Naive thymus-derived CD4-positive, alpha-beta T cell (primary cell): Measurements from ENCODE around the gene ZNRF3. TPM values are rescaled to one million over a fixed set of nuclear protein-coding genes. Genes with fewer than 3 reads are reported as not detected.
"Not testable (repeated sequence)": the region's sequence is repeated elsewhere in the genome, so short reads cannot be mapped to it uniquely, and the experiment has no call there.

Experiments
- ATAC-seq: fragments of 150-1000 bp; cut with Tn5 transposase; 2 replicates; pipeline ENCODE4 v1.10.0; 2021; ENCODE audit warnings: mild to moderate bottlenecking, moderate library complexity
- CTCF ChIA-PET: fragments of 350-600 bp; sonication (Branson Sonifier 250); formaldehyde crosslinking; loops from one replicate; lab custom pipeline; 2021; ENCODE audit warnings: antibody characterized with exemption; lab: Charles Lee
- POLR2A ChIA-PET: fragments of 350-600 bp; sonication (Branson Sonifier 250); formaldehyde crosslinking; loops from one replicate; lab custom pipeline; 2021; ENCODE audit warnings: antibody characterized with exemption, inconsistent platforms; lab: Charles Lee
- DNase-seq, 9 donors: peaks; one replicate each; pipeline versions ENCODE4 v3.0.0 to v3.0.0-alpha.2; 2020 to 2022; ENCODE audit warnings: mixed read lengths in 1 of 9
- H3K27ac ChIP-seq: one replicate; pipeline ENCODE4 v1.7.0; 2013; ENCODE audit warnings: mild to moderate bottlenecking, low read depth, low read length, moderate library complexity
- H3K27me3 ChIP-seq, 2 donors: one replicate each; pipeline ENCODE4 v1.7.0; 2013; ENCODE audit warnings: low read length in 2 of 2, mild to moderate bottlenecking in 2 of 2, moderate library complexity in 2 of 2; ENCODE audit not compliant: control insufficient read depth in 2 of 2, insufficient read depth in 2 of 2
- H3K36me3 ChIP-seq, 3 experiments: 1 replicate in 2 of 3; 2 replicates in 1 of 3; pipeline ENCODE4 v1.7.0; 2013; ENCODE audit warnings: low read length in 3 of 3, mild to moderate bottlenecking in 3 of 3, moderate library complexity in 1 of 3; ENCODE audit not compliant: insufficient read depth in 3 of 3, control insufficient read depth in 2 of 3
- H3K4me1 ChIP-seq, 2 donors: one replicate each; pipeline ENCODE4 v1.7.0; 2013; ENCODE audit warnings: low read length in 2 of 2, mild to moderate bottlenecking in 2 of 2, moderate library complexity in 1 of 2; ENCODE audit not compliant: control insufficient read depth in 2 of 2, insufficient read depth in 2 of 2
- H3K4me3 ChIP-seq: 2 replicates; pipeline ENCODE4 v1.7.0; 2013; ENCODE audit warnings: mild to moderate bottlenecking, low read length
- H3K9me3 ChIP-seq, 3 experiments: 1 replicate in 2 of 3; 2 replicates in 1 of 3; pipeline ENCODE4 v1.7.0; 2013; ENCODE audit warnings: low read length in 3 of 3; ENCODE audit not compliant: control insufficient read depth in 2 of 3
- H3K27ac Mint-ChIP-seq, 9 donors: one replicate each; pipeline ENCODE4 v1.8.0; 2020 to 2022; ENCODE audit warnings: mixed read lengths in 9 of 9, mild to moderate bottlenecking in 8 of 9, moderate library complexity in 5 of 9, inconsistent platforms in 2 of 9
- H3K27me3 Mint-ChIP-seq, 5 donors: one replicate each; pipeline ENCODE4 v1.8.0; 2021 to 2022; ENCODE audit warnings: mixed read lengths in 5 of 5, mild to moderate bottlenecking in 1 of 5
- H3K36me3 Mint-ChIP-seq, 5 donors: one replicate each; pipeline ENCODE4 v1.8.0; 2020 to 2022; ENCODE audit warnings: mixed read lengths in 5 of 5, mild to moderate bottlenecking in 3 of 5, inconsistent platforms in 1 of 5
- H3K4me1 Mint-ChIP-seq, 7 donors: one replicate each; pipeline ENCODE4 v1.8.0; 2020 to 2022; ENCODE audit warnings: mixed read lengths in 7 of 7, mild to moderate bottlenecking in 3 of 7, inconsistent platforms in 1 of 7
- H3K4me3 Mint-ChIP-seq, 10 donors: one replicate each; pipeline ENCODE4 v1.8.0; 2020 to 2022; ENCODE audit warnings: mild to moderate bottlenecking in 10 of 10, mixed read lengths in 10 of 10, moderate library complexity in 6 of 10, inconsistent platforms in 2 of 10
- H3K9me3 Mint-ChIP-seq, 11 donors: one replicate each; pipeline ENCODE4 v1.8.0; 2020 to 2022; ENCODE audit warnings: mixed read lengths in 11 of 11, mild to moderate bottlenecking in 4 of 11, inconsistent platforms in 1 of 11, moderate library complexity in 1 of 11
- intact Hi-C, 2 donors: fragments of 100-400 bp; cut with micrococcal nuclease; formaldehyde crosslinking; loops; one replicate each; pipeline ENCODE4 v1.15.1; 2023
- polyA plus RNA-seq, 2 donors: library from polyadenylated mRNA; unstranded; fragments of 300-500 nt; fragmentation: Illumina TruSeq; gene quantifications; one replicate each; pipeline ENCODE4 v1.2.3, GENCODE V29; 2021
- total RNA-seq, 6 experiments: library from RNA in 5 of 6; stranded (reverse) in 5 of 6; gene quantifications; 1 replicate in 5 of 6; 2 replicates in 1 of 6; pipeline ENCODE4 v1.2.3 and lab custom pipeline; 2021 to 2026

Gene ZNRF3
- total and polyA plus RNA-seq, 7 experiments from 2014 or later: 0.22 to 0.98 (median 0.63) TPM

GRCh38 chr22:29032014-29032475 lies 148.7 kb downstream of the ZNRF3 start:
- H3K27ac ChIP-seq: no peak overlapping the region
- H3K36me3 Mint-ChIP-seq: peaks cover 0 to 4% (median 0%) of the 10 kb centered on the region in 5 donors
- DNase-seq (no peak), ATAC-seq (no peak)
- peak overlapping the region in 1 of 10 donors; percentile 20 for H3K4me3 Mint-ChIP-seq
- intact Hi-C loops: loop anchor here in 1 of 2 donors (10.0 kb wide), 1 partner anchor 77 kb away; no protein-coding TSS in a partner anchor
- ChIA-PET POLR2A (no interaction called here), CTCF (interaction anchor here (1.0 to 1.2 kb wide), 2 partner anchors 8 to 431 kb away, joined by 3 read pairs; no protein-coding TSS in a partner anchor)
- no peaks in the 10 kb centered on the region for H3K9me3 ChIP-seq
- peaks cover 35 to 70% (median 50%) of the 10 kb centered on the region in 5 donors for H3K27me3 Mint-ChIP-seq
- H3K9me3 Mint-ChIP-seq: no peaks in the 10 kb centered on the region
- no peaks in the 10 kb centered on the region for H3K36me3 ChIP-seq
- peaks cover 11 to 23% (median 16%) of the 10 kb centered on the region in 7 donors for H3K4me1 Mint-ChIP-seq
- peaks cover 0 to 13% of the 10 kb centered on the region in 2 donors for H3K27me3 ChIP-seq
- no peak overlapping the region for H3K4me3 ChIP-seq
- no peaks in the 10 kb centered on the region for H3K4me1 ChIP-seq
- H3K27ac Mint-ChIP-seq: no peak overlapping the region

- Mint-ChIP-seq H3K4me3 (no peak overlapping the region), H3K27ac (no peak overlapping the region), H3K9me3 (no peaks in the 10 kb centered on the region), H3K36me3 (peaks cover 0 to 4% (median 0%) of the 10 kb centered on the region in 5 donors), H3K27me3 (peaks cover 35 to 72% (median 47%) of the 10 kb centered on the region in 5 donors), H3K4me1 (peaks cover 11 to 23% (median 16%) of the 10 kb centered on the region in 7 donors)
- ChIA-PET POLR2A (no interaction called here), CTCF (interaction anchor here (1.0 to 1.2 kb wide), 2 partner anchors 8 to 431 kb away, joined by 3 read pairs; no protein-coding TSS in a partner anchor)
- Histone ChIP-seq H3K36me3 (no peaks in the 10 kb centered on the region), H3K4me3 (no peak overlapping the region), H3K9me3 (no peaks in the 10 kb centered on the region), H3K27me3 (peaks cover 0 to 13% of the 10 kb centered on the region in 2 donors), H3K4me1 (no peaks in the 10 kb centered on the region), H3K27ac (no peak overlapping the region)
- intact Hi-C loops: loop anchor here in 1 of 2 donors (10.0 kb wide), 1 partner anchor 78 kb away; no protein-coding TSS in a partner anchor
- DNase-seq: no peak
- no peak for ATAC-seq
Measured at GRCh38 chr22:29032584-29032983, 149.2 kb downstream of the ZNRF3 start.

- Histone ChIP-seq H3K27me3 (no peaks in the 10 kb centered on the region), H3K36me3 (no peaks in the 10 kb centered on the region), H3K4me3 (no peak overlapping the region), H3K27ac (no peak overlapping the region), H3K9me3 (no peaks in the 10 kb centered on the region), H3K4me1 (no peaks in the 10 kb centered on the region)
- no peak for ATAC-seq
- no peak overlapping the region for H3K27ac Mint-ChIP-seq
- H3K4me3 Mint-ChIP-seq: no peak overlapping the region
- H3K36me3 Mint-ChIP-seq: no peaks in the 10 kb centered on the region
- no peaks in the 10 kb centered on the region for H3K9me3 Mint-ChIP-seq
- H3K27me3 Mint-ChIP-seq: peaks cover 9 to 45% (median 14%) of the 10 kb centered on the region in 5 donors
- H3K4me1 Mint-ChIP-seq: no peaks in the 10 kb centered on the region
- intact Hi-C loops: loop anchor here in 1 of 2 donors (10.0 kb wide), 1 partner anchor 83 kb away; no protein-coding TSS in a partner anchor
- DNase-seq: no peak
- ChIA-PET CTCF (interaction anchor here (1.2 to 1.6 kb wide), 2 partner anchors 19 to 208 kb away, joined by 3 to 4 read pairs; no protein-coding TSS in a partner anchor), POLR2A (interaction anchor here (0.9 kb wide), 1 partner anchor 265 kb away, joined by 3 read pairs; the partner anchor contains the start of gene CCDC117)
Measured at GRCh38 chr22:29037340-29037932, 154.1 kb downstream of the ZNRF3 start.

GRCh38 chr22:29039148-29039547 lies 155.8 kb downstream of the ZNRF3 start:
- Mint-ChIP-seq H3K4me1 (no peaks in the 10 kb centered on the region), H3K36me3 (peaks cover 0 to 8% (median 0%) of the 10 kb centered on the region in 5 donors), H3K27ac (no peak overlapping the region), H3K4me3 (no peak overlapping the region), H3K9me3 (no peaks in the 10 kb centered on the region), H3K27me3 (peaks cover 4 to 31% (median 6%) of the 10 kb centered on the region in 5 donors)
- no peaks in the 10 kb centered on the region for H3K36me3 ChIP-seq
- DNase-seq: no peak
- no peak overlapping the region for H3K27ac ChIP-seq
- no peaks in the 10 kb centered on the region for H3K9me3 ChIP-seq
- intact Hi-C loops: loop anchor here in 1 of 2 donors (10.0 kb wide), 1 partner anchor 84 kb away; no protein-coding TSS in a partner anchor
- no peak for ATAC-seq
- no peaks in the 10 kb centered on the region for H3K27me3 ChIP-seq
- POLR2A ChIA-PET: no interaction called here
- no peaks in the 10 kb centered on the region for H3K4me1 ChIP-seq
- CTCF ChIA-PET: interaction anchor here (0.7 to 4.6 kb wide), 6 partner anchors 181 to 439 kb away, joined by 3 to 50 read pairs (median 19); no protein-coding TSS in a partner anchor
- no peak overlapping the region for H3K4me3 ChIP-seq

- POLR2A ChIA-PET, H3K4me3 Mint-ChIP-seq, H3K36me3 Mint-ChIP-seq, H3K9me3 Mint-ChIP-seq, H3K36me3 ChIP-seq, H3K27ac Mint-ChIP-seq, H3K4me1 ChIP-seq, H3K4me1 Mint-ChIP-seq, H3K27ac ChIP-seq, DNase-seq, H3K9me3 ChIP-seq, H3K4me3 ChIP-seq, H3K27me3 ChIP-seq, ATAC-seq: not testable (repeated sequence)
- CTCF ChIA-PET: interaction anchor here (0.5 to 4.6 kb wide), 8 partner anchors 181 to 447 kb away, joined by 3 to 50 read pairs (median 12); no protein-coding TSS in a partner anchor
- intact Hi-C loops: loop anchor here (1.0 to 10.0 kb wide), 8 partner anchors 85 to 1019 kb away; partner anchors contain the start of gene CCDC117 (in 1 of the 2)
- H3K27me3 Mint-ChIP-seq: peaks cover 3 to 27% (median 4%) of the 10 kb centered on the region in 5 donors
Measured at GRCh38 chr22:29039684-29040083, 156.3 kb downstream of the ZNRF3 start.

GRCh38 chr22:29040385-29041275 lies 157.3 kb downstream of the ZNRF3 start:
- DNase-seq: peak in 8 of 9 donors; percentile 41 to 73 (median 66)
- Histone ChIP-seq H3K4me1 (no peaks in the 10 kb centered on the region), H3K9me3 (no peaks in the 10 kb centered on the region), H3K27me3 (no peaks in the 10 kb centered on the region), H3K27ac (no peak overlapping the region), H3K36me3 (no peaks in the 10 kb centered on the region), H3K4me3 (no peak overlapping the region)
- POLR2A ChIA-PET: interaction anchor here (1.2 kb wide), 1 partner anchor 187 kb away, joined by 4 read pairs; no protein-coding TSS in a partner anchor
- peak; percentile 87 for ATAC-seq
- intact Hi-C loops: loop anchor here (1.0 to 5.0 kb wide), 7 partner anchors 185 to 1020 kb away; partner anchors contain the start of gene CCDC117 (in 1 of the 2)
- Mint-ChIP-seq H3K4me3 (no peak overlapping the region), H3K9me3 (no peaks in the 10 kb centered on the region), H3K27ac (no peak overlapping the region), H3K4me1 (no peaks in the 10 kb centered on the region), H3K36me3 (peaks cover 0 to 8% (median 0%) of the 10 kb centered on the region in 5 donors), H3K27me3 (peaks cover 3 to 25% (median 4%) of the 10 kb centered on the region in 5 donors)
- CTCF ChIA-PET: interaction anchor here (0.6 to 4.6 kb wide), 20 partner anchors 8 to 697 kb away, joined by 3 to 50 read pairs (median 4); no protein-coding TSS in a partner anchor
